Neural progenitor cell (in vitro differentiated cells): Measurements from ENCODE around the gene LBH. TPM values are rescaled to one million over a fixed set of nuclear protein-coding genes. Genes with fewer than 3 reads are reported as not detected.

Experiments
- DNase-seq: peaks from one replicate; pipeline ENCODE4 v3.0.0-alpha.2; 2016; ENCODE audit warnings: low spot score
- H2AFZ ChIP-seq: fragments of 200-600 bp; sonication (generic); replicated peaks from 2 replicates; pipeline ENCODE4 v1.6.1; 2016; ENCODE audit warnings: antibody characterized with exemption
- H3F3A ChIP-seq: fragments of 200-600 bp; sonication (generic); 2 replicates; pipeline ENCODE4 v1.6.1; 2016; ENCODE audit warnings: antibody characterized with exemption, low read depth
- H3K27ac ChIP-seq: fragments of 200-600 bp; sonication (generic); 2 replicates; pipeline ENCODE4 v1.5.1; 2016; ENCODE audit warnings: mild to moderate bottlenecking
- H3K27me3 ChIP-seq: fragments of 200-600 bp; sonication (generic); 2 replicates; pipeline ENCODE4 v1.6.1; 2016; ENCODE audit warnings: mild to moderate bottlenecking, moderate library complexity
- H3K36me3 ChIP-seq: fragments of 200-600 bp; sonication (generic); 2 replicates; pipeline ENCODE4 v1.5.1; 2016
- H3K4me1 ChIP-seq: fragments of 200-600 bp; sonication (generic); 2 replicates; pipeline ENCODE4 v1.6.1; 2016; ENCODE audit warnings: mixed run types
- H3K4me2 ChIP-seq: fragments of 200-600 bp; sonication (generic); 2 replicates; pipeline ENCODE4 v1.6.1; 2016
- H3K4me3 ChIP-seq: fragments of 200-600 bp; sonication (generic); 2 replicates; pipeline ENCODE4 v1.5.1; 2016
- H3K79me2 ChIP-seq: fragments of 200-600 bp; sonication (generic); 2 replicates; pipeline ENCODE4 v1.6.1; 2016; ENCODE audit warnings: low read depth
- H3K9ac ChIP-seq: fragments of 200-600 bp; sonication (generic); 2 replicates; pipeline ENCODE4 v1.6.1; 2016
- H3K9me3 ChIP-seq: fragments of 200-600 bp; sonication (generic); 2 replicates; pipeline ENCODE4 v1.5.1; 2016; ENCODE audit warnings: low read depth
- H4K20me1 ChIP-seq: fragments of 200-600 bp; sonication (generic); 2 replicates; pipeline ENCODE4 v1.6.1; 2016; ENCODE audit warnings: low read depth
- H3K27ac Mint-ChIP-seq: 3 replicates; pipeline ENCODE4 v1.8.0; 2021; ENCODE audit warnings: mixed read lengths
- H3K27me3 Mint-ChIP-seq: 2 replicates; pipeline ENCODE4 v1.8.0; 2022; ENCODE audit warnings: low read depth, mild to moderate bottlenecking, inconsistent platforms, moderate library complexity, mixed read lengths; ENCODE audit not compliant: insufficient read depth
- H3K36me3 Mint-ChIP-seq: 3 replicates; pipeline ENCODE4 v1.8.0; 2021; ENCODE audit warnings: mixed read lengths
- H3K4me1 Mint-ChIP-seq: 3 replicates; pipeline ENCODE4 v1.8.0; 2021; ENCODE audit warnings: mixed read lengths
- H3K4me3 Mint-ChIP-seq: 3 replicates; pipeline ENCODE4 v1.8.0; 2021; ENCODE audit warnings: mild to moderate bottlenecking, moderate library complexity, mixed read lengths
- H3K9me3 Mint-ChIP-seq: 3 replicates; pipeline ENCODE4 v1.8.0; 2020; ENCODE audit warnings: mixed read lengths
- CTCF ChIP-seq: fragments of 200-600 bp; sonication (generic); IDR thresholded peaks from 2 replicates; pipeline ENCODE4 v1.5.1; 2017; ENCODE audit warnings: antibody characterized with exemption, mild to moderate bottlenecking
- EZH2 ChIP-seq: fragments of 200-600 bp; sonication (generic); IDR thresholded peaks from 2 replicates; pipeline ENCODE4 v1.6.1; 2017; ENCODE audit warnings: antibody characterized with exemption, mild to moderate bottlenecking, moderate library complexity
- EZH2phosphoT487 ChIP-seq: fragments of 200-600 bp; sonication (generic); IDR thresholded peaks from 2 replicates; pipeline ENCODE4 v1.6.1; 2017; ENCODE audit warnings: antibody characterized with exemption
- total RNA-seq: library from RNA; depleted of rRNA; stranded (reverse); fragments of >200 nt; gene quantifications from 2 replicates; pipeline ENCODE4 v1.2.3, GENCODE V29; 2015; ENCODE audit warnings: low replicate concordance

Gene LBH
- total RNA-seq, 1 donor from 2014 or later: 4.2 TPM

- Mint-ChIP-seq H3K27ac (no peak overlapping the region), H3K4me3 (no peak overlapping the region), H3K9me3 (no peaks in the 10 kb centered on the region), H3K4me1 (peaks cover 9% of the 10 kb centered on the region), H3K36me3 (no peaks in the 10 kb centered on the region), H3K27me3 (peaks cover 3% of the 10 kb centered on the region)
- no peak overlapping the region for H3K4me2 ChIP-seq
- H3K9ac ChIP-seq: no peak overlapping the region
- H3K27ac ChIP-seq: no peak overlapping the region
- H3K4me1 ChIP-seq: peaks cover 23% of the 10 kb centered on the region
- no peaks in the 10 kb centered on the region for H3K79me2 ChIP-seq
- no peaks in the 10 kb centered on the region for H3K9me3 ChIP-seq
- no peak overlapping the region for H3K4me3 ChIP-seq
- DNase-seq: no peak
- H2AFZ ChIP-seq: no peak overlapping the region
- no peaks in the 10 kb centered on the region for H3F3A ChIP-seq
- H3K27me3 ChIP-seq: peaks cover 2% of the 10 kb centered on the region
- no peaks in the 10 kb centered on the region for H4K20me1 ChIP-seq
- no peaks in the 10 kb centered on the region for H3K36me3 ChIP-seq
- TF ChIP-seq CTCF (no peak), EZH2 (no peak), EZH2phosphoT487 (no peak)
Observed at GRCh38 chr2:30221531-30221930, 9.8 kb upstream of the LBH start.

GRCh38 chr2:30222031-30222430, 9.3 kb upstream of the LBH start:
- Histone ChIP-seq H3K79me2 (no peaks in the 10 kb centered on the region), H3K4me2 (no peak overlapping the region), H3K27ac (no peak overlapping the region), H2AFZ (no peak overlapping the region), H3K4me3 (no peak overlapping the region), H3K4me1 (peaks cover 24% of the 10 kb centered on the region), H3K9me3 (no peaks in the 10 kb centered on the region), H4K20me1 (no peaks in the 10 kb centered on the region), H3F3A (no peaks in the 10 kb centered on the region), H3K27me3 (peaks cover 4% of the 10 kb centered on the region), H3K36me3 (no peaks in the 10 kb centered on the region), H3K9ac (no peak overlapping the region)
- Mint-ChIP-seq H3K9me3 (no peaks in the 10 kb centered on the region), H3K27me3 (peaks cover 3% of the 10 kb centered on the region), H3K4me3 (no peak overlapping the region), H3K4me1 (peaks cover 9% of the 10 kb centered on the region), H3K27ac (no peak overlapping the region), H3K36me3 (no peaks in the 10 kb centered on the region)
- no peak for DNase-seq
- TF ChIP-seq CTCF: no peak
- TF ChIP-seq EZH2phosphoT487: no peak
- no peak for TF ChIP-seq EZH2

- Histone ChIP-seq H3K9ac (no peak overlapping the region), H3K4me2 (no peak overlapping the region), H3K27me3 (peaks cover 6% of the 10 kb centered on the region), H4K20me1 (no peaks in the 10 kb centered on the region), H2AFZ (no peak overlapping the region), H3K4me3 (no peak overlapping the region), H3K9me3 (no peaks in the 10 kb centered on the region), H3F3A (no peaks in the 10 kb centered on the region), H3K27ac (no peak overlapping the region), H3K36me3 (no peaks in the 10 kb centered on the region), H3K4me1 (peaks cover 17% of the 10 kb centered on the region), H3K79me2 (no peaks in the 10 kb centered on the region)
- Mint-ChIP-seq H3K36me3 (no peaks in the 10 kb centered on the region), H3K27me3 (peaks cover 3% of the 10 kb centered on the region), H3K27ac (no peak overlapping the region), H3K4me3 (no peak overlapping the region), H3K4me1 (peaks cover 7% of the 10 kb centered on the region), H3K9me3 (no peaks in the 10 kb centered on the region)
- no peak for DNase-seq
- no peak for TF ChIP-seq CTCF
Observed at GRCh38 chr2:30222636-30223360, 8.5 kb upstream of the LBH start.
